Activated naive CD4-positive, alpha-beta T cell (primary cell): ENCODE results near the gene PDCD7.
"Not testable (repeated sequence)": the region's sequence is repeated elsewhere in the genome, so short reads cannot be mapped to it uniquely, and the experiment has no call there.

Experiments
- DNase-seq, 4 experiments: peaks; one replicate each; lab custom pipeline; 2025; lab: John Stamatoyannopoulos, UW

The PDCD7 gene

DNA sequence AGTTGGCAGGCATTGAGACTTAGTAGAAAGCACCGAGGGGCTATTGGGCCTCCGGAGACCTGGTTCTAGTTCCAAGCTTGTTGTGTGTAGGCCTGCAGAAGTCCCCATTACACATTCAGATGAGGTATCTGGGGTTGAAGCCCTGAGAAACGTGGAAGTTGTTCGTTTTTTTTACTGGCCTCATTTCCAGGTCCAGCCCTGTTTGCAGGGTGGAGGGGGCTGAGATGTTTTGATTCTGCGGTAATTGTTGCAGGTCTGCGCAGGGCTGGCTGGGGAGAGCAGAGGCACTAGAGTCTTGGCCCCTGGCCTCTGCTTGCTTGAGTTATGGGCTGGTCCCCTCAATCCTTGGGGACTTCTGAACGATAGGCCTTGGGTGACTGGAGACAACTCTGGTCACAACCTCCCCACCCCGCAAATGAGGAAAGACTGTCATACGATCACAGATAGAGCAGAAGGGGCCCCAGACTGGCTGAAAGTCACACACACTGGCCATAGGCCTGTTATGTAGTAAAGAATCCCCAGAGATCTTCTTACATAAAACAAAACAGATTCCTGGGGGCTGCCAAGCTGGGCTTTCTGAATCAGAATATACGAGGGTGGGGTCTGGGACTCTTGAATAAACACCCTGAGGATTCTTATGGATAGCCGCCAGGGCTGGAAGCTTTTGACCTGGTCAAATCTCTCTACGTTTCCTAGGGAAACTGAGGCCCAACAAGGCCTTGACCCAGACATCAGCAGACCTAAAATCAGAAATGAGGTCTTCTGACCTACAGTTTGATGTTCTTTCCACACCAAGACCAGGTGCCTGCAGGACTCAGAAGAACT, 41.5 kb downstream of the PDCD7 start:
- DNase-seq: no peak

DNA sequence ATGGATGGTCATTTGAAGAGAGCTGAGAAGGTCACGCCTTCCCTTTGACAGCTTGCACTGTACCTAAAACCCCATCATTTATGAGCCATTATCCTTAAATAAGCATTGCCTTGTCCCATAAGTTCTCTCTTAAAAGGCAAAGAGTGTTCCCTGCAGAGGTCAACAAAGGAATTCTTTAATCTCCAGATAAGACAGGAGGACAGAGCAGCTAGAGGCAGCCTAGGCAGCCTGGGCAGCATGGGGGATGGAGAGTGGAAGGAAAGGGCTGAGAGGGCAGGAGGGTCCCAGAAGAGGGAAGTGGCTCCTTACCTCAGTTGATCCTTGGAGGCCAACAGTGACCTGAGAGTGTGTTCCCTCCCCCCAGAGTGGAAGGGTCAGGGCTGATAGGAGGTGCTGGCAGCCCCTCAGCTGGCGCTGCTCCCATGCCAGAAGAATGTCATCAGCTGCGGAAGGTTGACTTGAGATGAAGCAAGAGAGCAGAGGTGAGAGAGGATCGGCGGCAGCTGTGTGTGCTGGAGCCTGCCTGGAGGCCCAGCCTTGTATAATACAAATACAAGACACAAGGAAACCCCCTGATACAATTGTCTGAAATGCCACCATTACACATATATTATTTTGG, 44.3 kb downstream of the PDCD7 start:
- no peak for DNase-seq

- DNase-seq: no peak
Measured at GRCh38 chr15:65088643-65089021, 45.0 kb downstream of the PDCD7 start.

DNA sequence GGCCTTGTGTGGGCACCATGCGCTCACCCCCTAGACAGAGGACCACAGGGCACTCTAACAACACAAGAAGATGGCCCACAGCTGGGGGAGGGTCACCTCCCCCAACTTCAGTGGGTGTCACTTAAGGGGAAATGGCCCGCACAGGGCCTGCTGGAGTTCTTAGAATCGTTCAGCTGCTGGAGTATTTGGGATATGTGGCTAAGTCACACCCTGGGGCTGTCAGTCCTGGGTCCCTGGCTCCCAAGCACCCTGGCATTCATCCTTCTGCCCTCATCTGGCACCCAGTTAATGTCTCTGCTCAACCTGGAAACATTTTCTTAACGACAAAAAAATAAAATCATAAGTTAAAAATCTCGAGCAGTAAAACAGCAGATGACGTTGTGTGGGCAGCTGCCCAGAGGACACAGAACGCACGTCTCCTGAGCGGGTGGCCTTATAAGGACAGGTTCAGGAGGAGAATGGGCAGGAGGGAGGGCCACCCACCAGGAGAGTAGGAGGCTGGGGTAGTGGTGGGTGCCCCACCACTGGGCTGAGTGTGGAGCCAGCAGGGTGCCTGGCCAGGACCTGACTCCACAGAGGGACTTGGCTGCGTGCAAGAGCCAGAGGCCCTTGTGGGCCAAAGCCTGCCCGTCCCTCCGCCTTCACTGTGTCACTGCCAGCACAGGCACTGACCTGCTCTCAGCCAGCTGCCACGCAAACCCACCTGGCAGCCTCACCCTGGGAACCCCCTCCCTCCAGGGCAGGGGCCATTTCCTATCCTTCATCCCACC, 45.5 kb downstream of the PDCD7 start:
- DNase-seq: no peak

- DNase-seq: no peak
Measured at GRCh38 chr15:65087411-65087810, 46.2 kb downstream of the PDCD7 start.

GRCh38 chr15:65086680-65087111, 46.9 kb downstream of the PDCD7 start:
- no peak for DNase-seq

GRCh38 chr15:65085990-65086679, 47.5 kb downstream of the PDCD7 start:
- DNase-seq: no peak

DNA sequence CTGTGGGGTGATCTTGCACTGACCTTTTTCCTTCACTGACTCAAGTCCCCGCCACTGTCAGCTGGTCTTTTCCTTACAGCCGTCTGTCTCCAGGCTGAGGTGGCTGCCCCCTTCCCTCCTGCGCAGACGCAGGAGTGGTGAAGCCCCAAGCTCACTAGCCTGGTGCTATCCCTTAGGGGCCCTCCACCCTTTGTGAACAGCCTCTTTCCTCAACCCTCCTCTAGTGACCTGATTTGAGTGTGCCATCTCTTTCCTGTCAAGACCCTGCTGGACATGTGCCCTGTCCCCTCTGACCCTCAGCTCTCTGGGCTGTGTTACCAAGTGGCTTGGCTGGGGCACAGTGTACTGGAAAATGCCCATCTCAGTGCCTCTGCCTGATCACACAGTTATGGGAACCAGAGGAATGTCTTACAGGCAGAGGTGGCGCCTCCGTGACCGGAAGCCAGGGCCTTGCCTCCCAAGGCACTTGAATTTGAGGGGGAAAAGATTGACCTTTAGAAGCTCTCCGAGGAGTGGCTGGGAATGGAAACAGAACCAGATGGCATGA, 48.3 kb downstream of the PDCD7 start:
- no peak for DNase-seq

DNA sequence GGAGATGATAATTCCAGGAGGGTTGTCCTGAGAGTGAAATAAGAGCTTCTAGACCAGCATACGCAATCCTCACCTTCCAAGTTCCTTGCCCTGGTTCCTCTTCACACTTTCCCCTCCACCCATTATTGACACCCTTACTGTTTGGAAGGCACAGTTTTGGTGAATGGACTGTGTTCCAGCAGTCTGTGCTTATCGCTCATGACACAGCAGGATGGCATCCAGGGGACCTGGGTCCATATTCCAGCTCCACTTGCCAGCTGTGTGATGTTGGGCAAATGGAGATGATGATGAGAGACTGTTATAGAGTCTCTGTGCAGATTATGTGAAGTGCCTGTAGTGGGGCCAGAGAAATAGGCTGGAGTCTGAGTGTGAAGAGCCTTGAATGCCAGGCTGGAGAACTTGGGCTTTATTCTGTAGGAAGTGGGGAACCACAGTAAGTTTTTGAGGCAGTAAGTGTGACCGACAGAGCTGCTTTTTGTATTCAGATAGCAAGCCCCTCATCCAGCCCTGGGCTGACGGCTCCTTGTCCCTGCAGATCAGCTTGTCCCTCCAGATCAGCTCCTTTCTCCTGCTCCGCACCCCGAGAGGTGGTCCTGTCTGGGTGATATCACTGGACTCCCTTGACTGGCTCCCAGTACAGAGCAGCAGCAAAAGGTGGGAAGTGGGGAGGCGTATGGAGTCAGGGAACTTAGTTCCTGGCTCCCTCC, 49.0 kb downstream of the PDCD7 start:
- DNase-seq: no peak

- DNase-seq: no peak
Measured at GRCh38 chr15:65083262-65083701, 50.3 kb downstream of the PDCD7 start.

GRCh38 chr15:65082303-65082953, 51.2 kb downstream of the PDCD7 start:
- peak in 1 of 4 experiments; percentile 7 for DNase-seq

DNA sequence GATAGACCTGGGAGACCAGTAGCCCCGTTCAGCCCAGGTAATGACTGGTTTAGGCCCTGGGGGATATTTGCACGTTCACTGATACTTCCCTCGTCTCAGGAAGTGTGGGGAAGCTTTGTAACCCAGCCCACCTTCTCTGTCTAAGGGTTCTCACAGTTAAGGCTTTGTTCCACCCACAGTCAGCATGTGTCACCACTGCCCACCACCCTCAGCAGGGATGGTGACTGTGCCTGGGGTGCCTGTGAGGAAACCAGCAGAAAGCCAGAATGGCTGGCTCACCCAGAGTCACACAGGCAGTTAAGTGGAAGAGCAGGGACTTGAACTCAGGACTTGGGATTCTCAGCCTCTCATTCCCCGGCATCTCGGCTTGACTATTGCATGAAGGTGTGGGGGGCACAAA, 51.9 kb downstream of the PDCD7 start:
- DNase-seq: no peak

- DNase-seq: no peak
Measured at GRCh38 chr15:65081270-65081669, 52.3 kb downstream of the PDCD7 start.

DNA sequence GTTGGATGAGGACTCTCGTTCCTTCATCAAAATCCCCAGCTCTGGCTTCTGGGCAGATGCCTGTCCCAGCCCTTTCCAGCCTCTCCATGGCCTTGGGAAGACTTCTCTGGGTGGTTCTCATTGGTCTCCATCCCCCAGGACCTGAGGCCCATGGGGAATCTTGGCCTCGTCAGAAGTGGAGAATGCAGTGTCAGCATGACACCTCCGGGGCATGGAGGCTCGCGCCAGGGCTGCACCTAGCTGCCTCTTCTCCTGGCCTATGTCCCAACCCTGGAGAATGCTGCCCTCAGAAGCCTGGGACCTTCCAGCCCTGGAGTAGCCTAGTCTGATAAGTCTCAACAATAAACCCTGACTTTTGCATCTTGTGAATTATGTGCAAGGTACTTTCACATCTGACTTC, 54.0 kb downstream of the PDCD7 start:
- DNase-seq: no peak

DNA sequence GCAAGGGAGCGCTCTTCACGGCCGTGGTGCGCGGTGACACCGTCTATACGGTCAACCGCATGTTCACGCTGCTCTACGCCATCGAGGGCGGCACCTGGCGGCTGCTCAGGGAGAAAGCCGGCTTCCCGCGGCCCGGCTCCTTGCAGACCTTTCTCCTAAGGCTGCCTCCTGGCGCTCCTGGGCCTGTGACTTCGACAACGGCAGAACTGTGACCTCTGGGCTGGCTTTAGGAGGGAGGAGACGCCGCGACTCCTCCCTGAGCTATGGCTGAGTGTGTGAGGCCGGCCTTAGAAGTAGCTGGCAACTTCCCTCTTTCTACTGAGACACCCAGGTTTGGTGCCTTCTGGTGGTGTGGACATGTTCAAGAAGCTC, 55.6 kb downstream of the PDCD7 start:
- DNase-seq: peak in 3 of 4 experiments; percentile 8 to 36 (median 21)

DNA sequence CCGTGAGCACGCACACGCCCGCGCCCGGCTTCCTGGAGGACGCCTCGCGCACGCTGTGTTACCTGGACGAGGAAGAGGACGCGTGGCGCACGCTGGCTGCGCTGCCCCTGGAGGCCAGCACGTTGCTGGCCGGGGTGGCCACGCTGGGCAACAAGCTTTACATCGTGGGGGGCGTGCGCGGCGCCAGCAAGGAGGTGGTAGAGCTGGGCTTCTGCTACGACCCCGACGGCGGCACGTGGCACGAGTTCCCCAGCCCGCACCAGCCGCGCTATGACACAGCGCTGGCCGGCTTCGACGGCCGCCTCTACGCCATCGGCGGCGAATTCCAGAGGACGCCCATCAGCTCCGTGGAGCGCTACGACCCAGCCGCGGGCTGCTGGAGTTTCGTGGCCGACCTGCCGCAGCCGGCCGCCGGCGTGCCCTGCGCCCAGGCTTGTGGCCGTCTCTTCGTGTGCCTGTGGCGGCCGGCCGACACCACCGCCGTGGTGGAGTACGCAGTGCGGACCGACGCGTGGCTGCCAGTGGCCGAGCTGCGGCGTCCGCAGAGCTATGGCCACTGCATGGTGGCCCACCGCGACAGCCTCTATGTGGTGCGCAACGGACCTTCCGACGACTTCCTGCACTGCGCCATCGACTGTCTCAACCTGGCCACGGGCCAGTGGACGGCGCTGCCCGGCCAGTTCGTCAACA, 56.2 kb downstream of the PDCD7 start:
- DNase-seq: no peak

DNA sequence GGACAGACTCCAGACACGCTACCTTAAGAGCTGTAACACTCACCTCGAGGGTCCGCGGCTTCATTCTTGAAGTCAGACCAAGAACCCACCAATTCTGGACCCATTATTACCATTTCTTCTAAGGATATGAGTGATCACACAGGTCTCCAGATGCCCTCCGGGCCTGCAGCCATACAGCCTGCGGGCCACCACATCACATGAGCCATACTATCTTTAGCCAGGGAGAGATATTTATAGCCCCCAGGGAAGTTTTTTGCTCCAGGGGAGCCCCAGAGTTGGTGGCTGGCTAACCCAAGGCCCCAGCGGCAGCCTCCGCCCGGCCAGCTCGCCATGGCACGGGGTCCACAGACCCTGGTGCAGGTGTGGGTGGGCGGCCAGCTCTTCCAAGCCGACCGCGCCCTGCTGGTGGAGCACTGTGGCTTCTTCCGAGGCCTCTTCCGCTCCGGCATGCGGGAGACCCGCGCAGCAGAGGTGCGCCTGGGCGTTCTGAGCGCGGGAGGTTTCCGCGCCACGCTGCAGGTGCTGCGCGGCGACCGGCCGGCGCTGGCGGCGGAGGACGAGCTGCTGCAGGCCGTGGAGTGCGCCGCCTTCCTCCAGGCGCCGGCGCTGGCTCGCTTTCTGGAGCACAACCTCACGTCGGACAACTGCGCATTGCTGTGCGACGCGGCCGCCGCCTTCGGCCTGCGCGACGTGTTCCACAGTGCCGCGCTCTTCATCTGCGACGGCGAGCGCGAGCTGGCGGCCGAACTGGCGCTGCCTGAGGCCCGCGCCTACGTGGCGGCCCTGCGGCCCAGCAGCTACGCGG, 56.9 kb downstream of the PDCD7 start, which contains the start of gene KBTBD13:
Gene KBTBD13, plus strand, starts transcription at position 261 of the 805 bp plus-strand sequence. Its CDS starts 70 bp downstream, at position 331.
- DNase-seq: no peak

DNA sequence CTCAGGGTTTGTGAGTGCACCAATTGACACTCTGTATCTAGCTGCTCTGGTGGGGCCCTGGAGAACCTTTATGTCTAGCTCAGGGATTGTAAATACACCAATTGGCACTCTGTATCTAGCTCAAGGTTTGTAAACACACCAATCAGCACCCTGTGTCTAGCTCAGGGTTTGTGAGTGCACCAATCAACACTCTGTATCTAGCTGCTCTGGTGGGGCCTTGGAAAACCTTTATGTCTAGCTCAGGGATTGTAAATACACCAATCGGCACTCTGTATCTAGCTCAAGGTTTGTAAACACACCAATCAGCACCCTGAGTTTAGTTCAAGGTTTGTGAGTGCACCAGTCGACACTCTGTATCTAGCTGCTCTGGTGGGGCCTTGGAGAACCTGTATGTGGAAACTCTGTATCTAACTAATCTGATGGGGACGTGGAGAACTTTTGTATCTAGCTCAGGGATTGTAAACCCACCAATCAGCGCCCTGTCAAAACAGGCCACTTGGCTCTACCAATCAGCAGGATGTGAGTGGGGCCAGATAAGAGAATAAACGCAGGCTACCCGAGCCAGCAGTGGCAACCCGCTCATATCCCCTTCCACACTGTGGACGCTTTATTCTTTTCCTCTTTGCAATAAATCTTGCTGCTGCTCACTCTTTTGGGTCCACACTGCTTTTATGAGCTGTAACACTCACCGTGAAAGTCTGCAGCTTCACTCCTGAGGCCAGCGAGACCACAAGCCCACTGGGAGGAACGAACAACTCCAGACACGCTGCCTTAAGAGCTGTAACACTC, 57.8 kb downstream of the PDCD7 start:
- DNase-seq: not testable (repeated sequence)
